ENCODE measurements around the gene GBP7.

The GBP7 gene

GRCh38 chr1:89114662-89115061 is 61.1 kb downstream of the GBP7 start:
- no peak for DNase-seq (ENCODE audit: low read depth in 3 of 3)

GRCh38 chr1:89112871-89113613 is 62.8 kb downstream of the GBP7 start:
- DNase-seq (ENCODE audit: low read depth in 3 of 3): no peak

- DNase-seq (ENCODE audit: low read depth in 3 of 3): no peak
These were observed 71.1 kb downstream of the GBP7 start for GRCh38 chr1:89104687-89105086.

GRCh38 chr1:89104147-89104546 is 71.7 kb downstream of the GBP7 start:
- no peak for DNase-seq (ENCODE audit: low read depth in 3 of 3)

- no peak for DNase-seq (ENCODE audit: low read depth in 3 of 3)
These were observed 73.8 kb downstream of the GBP7 start for GRCh38 chr1:89102021-89102420.

GRCh38 chr1:89100412-89100811 is 75.4 kb downstream of the GBP7 start:
- DNase-seq (ENCODE audit: low read depth in 3 of 3): no peak

- DNase-seq (ENCODE audit: low read depth in 3 of 3): no peak
These were observed 76.9 kb downstream of the GBP7 start for GRCh38 chr1:89098857-89099256.

- DNase-seq (ENCODE audit: low read depth in 3 of 3): no peak
These were observed 80.1 kb downstream of the GBP7 start for GRCh38 chr1:89095737-89096136.

GRCh38 chr1:89089962-89090361 is 85.8 kb downstream of the GBP7 start:
- DNase-seq (ENCODE audit: low read depth in 3 of 3): no peak

GRCh38 chr1:89088572-89088971 is 87.2 kb downstream of the GBP7 start:
- DNase-seq (ENCODE audit: low read depth in 3 of 3): no peak

- DNase-seq (ENCODE audit: low read depth in 3 of 3): no peak
These were observed 88.6 kb downstream of the GBP7 start for GRCh38 chr1:89087241-89087640.

GRCh38 chr1:89085781-89086180 is 90.0 kb downstream of the GBP7 start:
- peak in 1 of 3 experiments; percentile 52 for DNase-seq (ENCODE audit: low read depth in 3 of 3)
